AG08395 (cell line): Measurements from ENCODE around the gene COPS8.
A peak's percentile ranks its signal among the peaks of the same experiment; 100 is the strongest.

ENCODE experiments used
- DNase-seq: peaks from one replicate; pipeline ENCODE4 v3.0.0; 2012; ENCODE audit warnings: mixed read lengths, low spot score

The COPS8 gene

GRCh38 chr2:237132799-237133198, 47.1 kb downstream of the COPS8 start:
- DNase-seq, result no peak

GRCh38 chr2:237134321-237135230, 48.9 kb downstream of the COPS8 start:
- DNase-seq, result no peak

- no peak for DNase-seq
These were observed 51.1 kb downstream of the COPS8 start for GRCh38 chr2:237136824-237137223.

- DNase-seq, result no peak
These were observed 52.1 kb downstream of the COPS8 start for GRCh38 chr2:237137626-237138323.

- DNase-seq, result no peak
These were observed 53.5 kb downstream of the COPS8 start for GRCh38 chr2:237139123-237139675.

- DNase-seq, result no peak
These were observed 55.1 kb downstream of the COPS8 start for GRCh38 chr2:237140689-237141285.

GRCh38 chr2:237141571-237142051, 55.9 kb downstream of the COPS8 start:
- DNase-seq, result peak; percentile 62

GRCh38 chr2:237143118-237143517, 57.4 kb downstream of the COPS8 start:
- no peak for DNase-seq

GRCh38 chr2:237143676-237144440, 58.2 kb downstream of the COPS8 start:
- peak; percentile 61 for DNase-seq

- no peak for DNase-seq
These were observed 58.8 kb downstream of the COPS8 start for GRCh38 chr2:237144516-237144915.

- no peak for DNase-seq
These were observed 61.6 kb downstream of the COPS8 start for GRCh38 chr2:237147317-237147716.

GRCh38 chr2:237148624-237149023, 62.9 kb downstream of the COPS8 start:
- no peak for DNase-seq

- DNase-seq, result peak; percentile 55
These were observed 63.7 kb downstream of the COPS8 start for GRCh38 chr2:237149425-237149824.
